Medulla oblongata (tissue), 1 donor: ENCODE results near the gene MOBP.

Experiments used
- DNase-seq: peaks from one replicate; pipeline ENCODE4 v3.0.0-alpha.2; 2015; ENCODE audit errors: extremely low spot score

MOBP gene

GRCh38 chr3:39541442-39541841, 74.0 kb downstream of the MOBP start:
- DNase-seq: no peak

GRCh38 chr3:39541917-39542329, 74.4 kb downstream of the MOBP start:
- DNase-seq: peak; percentile 67

GRCh38 chr3:39542588-39542988, 75.1 kb downstream of the MOBP start:
- DNase-seq: no peak

DNA sequence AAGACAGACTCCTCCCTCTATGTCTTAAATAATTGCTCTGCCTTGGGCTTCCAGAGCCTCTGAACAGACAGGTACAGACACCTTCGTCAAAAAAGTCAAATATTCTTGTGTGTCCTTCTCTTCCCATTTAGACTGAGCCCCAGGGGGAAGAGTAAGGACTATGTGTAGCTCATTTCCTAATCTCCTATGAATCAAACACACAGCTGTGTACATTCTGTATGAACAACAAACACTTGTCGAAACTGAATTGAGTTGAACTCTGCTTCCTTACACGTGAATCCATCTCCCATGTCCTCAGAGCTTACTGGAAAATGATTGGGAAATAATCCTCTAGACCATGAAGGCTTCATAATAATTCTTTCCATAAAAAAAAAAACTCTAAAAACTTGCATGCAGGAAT, 80.8 kb downstream of the MOBP start:
- DNase-seq: no peak

GRCh38 chr3:39550354-39551051, 83.0 kb downstream of the MOBP start:
- no peak for DNase-seq
